Keratinocyte (primary cell): ENCODE data around the gene ACSL3. TPM values are rescaled to one million over a fixed set of nuclear protein-coding genes. Genes with fewer than 3 reads are reported as not detected.

Experiments
- DNase-seq: peaks from one replicate; pipeline ENCODE4 v3.0.0-alpha.2; 2011; ENCODE audit warnings: low read depth, missing footprints, low spot score
- FAIRE-seq: peaks from 2 replicates; lab custom pipeline; 2011; peaks lifted over from hg19 to GRCh38; lab: Jason Lieb, UNC
- H2AFZ ChIP-seq: 2 replicates; pipeline ENCODE4 v1.6.0; 2012; ENCODE audit warnings: low read length, control low read depth, inconsistent platforms; ENCODE audit not compliant: control insufficient read depth
- H3K27ac ChIP-seq: 2 replicates; pipeline ENCODE4 v1.5.1; 2011; ENCODE audit warnings: low read length; ENCODE audit not compliant: control insufficient read depth, insufficient read depth
- H3K27me3 ChIP-seq: 3 replicates; pipeline ENCODE4 v1.6.0; 2011; ENCODE audit warnings: low read length; ENCODE audit not compliant: control insufficient read depth, insufficient read depth; ENCODE audit errors: extremely low read depth
- H3K36me3 ChIP-seq, 2 experiments: 2 replicates in 1 of 2; 3 replicates in 1 of 2; pipeline ENCODE4 v1.5.1; 2011; ENCODE audit warnings: low read length in 2 of 2, mild to moderate bottlenecking in 1 of 2; ENCODE audit not compliant: control insufficient read depth in 2 of 2, insufficient read depth in 2 of 2; ENCODE audit errors: extremely low read depth in 1 of 2
- H3K4me1 ChIP-seq: 3 replicates; pipeline ENCODE4 v1.5.1; 2011; ENCODE audit warnings: low read length; ENCODE audit not compliant: control insufficient read depth, insufficient read depth; ENCODE audit errors: extremely low read depth
- H3K4me2 ChIP-seq: 3 replicates; pipeline ENCODE4 v1.6.0; 2011; ENCODE audit warnings: low read depth, low read length; ENCODE audit not compliant: control insufficient read depth, insufficient read depth; ENCODE audit errors: extremely low read depth
- H3K4me3 ChIP-seq, 3 experiments: fragments of 200-600 bp in 1 of 3; sonication (generic) in 1 of 3; 2 replicates in 2 of 3; 3 replicates in 1 of 3; pipeline ENCODE4 v1.5.1; 2011 to 2016; ENCODE audit warnings: low read length in 3 of 3, mild to moderate bottlenecking in 3 of 3, control low read depth in 2 of 3, inconsistent platforms in 1 of 3, low read depth in 1 of 3, mixed read lengths in 1 of 3, mixed run types in 1 of 3, moderate library complexity in 1 of 3; ENCODE audit not compliant: control insufficient read depth in 2 of 3, insufficient read depth in 2 of 3; ENCODE audit errors: extremely low read depth in 1 of 3
- H3K79me2 ChIP-seq: 2 replicates; pipeline ENCODE4 v1.6.0; 2012; ENCODE audit warnings: low read length; ENCODE audit not compliant: control insufficient read depth, insufficient read depth
- H3K9ac ChIP-seq: 3 replicates; pipeline ENCODE4 v1.6.0; 2011; ENCODE audit warnings: low read length; ENCODE audit not compliant: control insufficient read depth, insufficient read depth; ENCODE audit errors: extremely low read depth
- H3K9me1 ChIP-seq: 3 replicates; pipeline ENCODE4 v1.6.0; 2011; ENCODE audit warnings: low read length; ENCODE audit not compliant: control insufficient read depth, insufficient read depth; ENCODE audit errors: extremely low read depth
- H3K9me3 ChIP-seq: 2 replicates; pipeline ENCODE4 v1.5.1; 2012; ENCODE audit warnings: low read depth, low read length; ENCODE audit not compliant: control insufficient read depth
- H4K20me1 ChIP-seq: 3 replicates; pipeline ENCODE4 v1.6.0; 2011; ENCODE audit warnings: low read length; ENCODE audit not compliant: control insufficient read depth, insufficient read depth; ENCODE audit errors: extremely low read depth
- CTCF ChIP-seq, 3 experiments: IDR thresholded peaks in 1 of 3; conservative IDR thresholded peaks in 1 of 3; optimal IDR thresholded peaks in 1 of 3; 2 replicates in 2 of 3; 3 replicates in 1 of 3; pipeline versions ENCODE3 to v1.5.1; 2011; ENCODE audit warnings: low read length in 3 of 3, mild to moderate bottlenecking in 3 of 3, moderate library complexity in 2 of 3, control low read depth in 1 of 3, inconsistent platforms in 1 of 3; ENCODE audit not compliant: insufficient read depth in 2 of 3; ENCODE audit errors: extremely low read depth in 1 of 3
- EZH2 ChIP-seq: IDR thresholded peaks from one replicate; pipeline ENCODE4 v1.6.1; 2012; ENCODE audit warnings: inconsistent platforms, mild to moderate bottlenecking, low read length, moderate library complexity
- dilution Hi-C: fragments of 300-500 bp; cut with MboI; formaldehyde crosslinking; loops from one replicate; pipeline ENCODE4 v1.7.0; 2020; ENCODE audit warnings: low sequenced_read_pairs; ENCODE audit not compliant: extremely low pct_ligation_motif_present
- polyA plus RNA-seq, 5 experiments: library from polyadenylated mRNA; depleted of rRNA in 3 of 5; stranded (reverse) in 3 of 5; stranded (forward) in 1 of 5; unstranded in 1 of 5; fragments of >200 nt; gene quantifications; 1 replicate in 1 of 5; 2 replicates in 3 of 5; 3 replicates in 1 of 5; pipeline versions ENCODE4 v1.2.1 to v1.2.3, GENCODE V29; 2011 to 2012; ENCODE audit warnings: missing spikeins in 2 of 5, low read depth in 1 of 5, low replicate concordance in 1 of 5

Gene ACSL3
- polyA plus RNA-seq, 1 donor (not counting 4 experiments of a cell fraction or from before 2014, with no cell fraction given): 197 TPM

DNA sequence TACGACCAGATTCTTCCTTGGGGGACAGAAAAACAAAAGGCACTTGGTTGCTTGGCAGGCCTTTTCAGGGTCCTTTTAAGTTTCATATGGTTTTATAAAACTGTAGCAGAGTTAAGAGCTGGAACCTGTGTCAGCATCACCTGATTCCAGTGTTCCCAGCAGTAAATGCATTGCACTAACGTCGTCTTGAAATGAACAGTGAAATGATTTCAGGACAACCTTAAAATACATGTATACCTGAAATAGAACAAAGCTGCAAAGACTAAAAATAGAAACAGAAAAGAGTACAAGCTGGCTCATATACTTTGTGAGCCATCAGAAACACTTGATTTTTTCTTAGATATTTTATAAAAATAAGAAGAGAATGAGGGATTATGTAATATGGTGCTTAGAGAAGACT, 51.9 kb downstream of the ACSL3 start:
- H3K4me2 ChIP-seq: no peak overlapping the region
- H2AFZ ChIP-seq: no peak overlapping the region
- DNase-seq: no peak
- H3K4me1 ChIP-seq: no peaks in the 10 kb centered on the region
- H4K20me1 ChIP-seq: peaks cover 5% of the 10 kb centered on the region
- no peaks in the 10 kb centered on the region for H3K9me1 ChIP-seq
- H3K79me2 ChIP-seq: peaks cover 76% of the 10 kb centered on the region
- H3K9ac ChIP-seq: no peak overlapping the region
- no peaks in the 10 kb centered on the region for H3K27me3 ChIP-seq
- H3K9me3 ChIP-seq: no peaks in the 10 kb centered on the region
- peaks cover 18% of the 10 kb centered on the region in 2 experiments for H3K36me3 ChIP-seq
- FAIRE-seq: no peak
- dilution Hi-C loops: no loop called here
- TF ChIP-seq EZH2 (no peak), CTCF (optimal IDR thresholded peaks at IDR 0.05 in 1 of 3, IDR thresholded peaks at IDR 0.05 in 1 of 3, conservative IDR thresholded peaks at IDR 0.05 in 1 of 3; ENCODE audit: extremely low read depth in 1 of 3, insufficient read depth in 2 of 3, low read length in 3 of 3) (no peak)
- H3K27ac ChIP-seq: no peak overlapping the region
- H3K4me3 ChIP-seq: no peak overlapping the region

DNA sequence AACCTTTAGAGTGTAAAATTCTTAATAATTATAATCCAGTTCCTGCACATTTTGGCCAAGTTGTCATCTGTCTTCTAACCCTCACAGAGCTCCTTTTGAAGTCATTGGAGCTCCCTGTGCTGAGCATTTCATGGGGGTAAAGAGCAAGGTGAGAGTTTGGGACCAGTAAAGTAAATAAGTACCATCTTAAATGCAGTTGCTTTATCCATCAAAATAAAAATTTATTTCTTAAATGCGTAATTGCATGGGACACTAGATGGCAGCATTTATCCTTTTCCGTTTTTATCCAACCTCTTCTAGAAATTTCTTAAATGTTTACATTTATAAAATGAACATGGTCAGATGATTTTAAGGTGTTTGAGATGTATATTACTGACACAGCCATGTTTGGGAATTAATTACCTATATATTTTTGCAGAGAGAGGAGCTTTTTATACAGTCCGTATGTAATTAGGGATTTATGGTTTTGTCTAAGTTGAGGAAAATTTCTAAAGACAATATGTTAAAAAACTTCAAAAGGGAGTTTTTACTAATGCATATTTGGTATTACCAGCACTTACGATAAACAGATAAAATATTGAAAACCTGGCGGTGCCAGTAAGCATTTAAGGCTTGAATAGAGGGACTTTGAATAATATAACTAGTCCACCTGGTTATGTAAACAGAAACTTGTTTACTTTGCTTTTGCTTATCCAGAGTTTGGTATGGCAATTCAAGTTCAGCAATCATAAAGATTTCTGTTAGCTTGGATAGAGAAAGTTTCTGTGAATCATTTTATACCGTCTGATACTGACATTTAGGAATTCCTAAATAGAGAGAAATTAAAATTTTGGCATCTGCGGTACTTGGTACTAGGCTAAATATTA, 54.5 kb downstream of the ACSL3 start:
- H3K9me3 ChIP-seq: no peaks in the 10 kb centered on the region
- H3K79me2 ChIP-seq: peaks cover 62% of the 10 kb centered on the region
- no peaks in the 10 kb centered on the region for H3K4me1 ChIP-seq
- H3K27me3 ChIP-seq: no peaks in the 10 kb centered on the region
- dilution Hi-C loops: no loop called here
- H3K27ac ChIP-seq: no peak overlapping the region
- no peak overlapping the region for H3K4me3 ChIP-seq
- peaks cover 3% of the 10 kb centered on the region for H4K20me1 ChIP-seq
- H2AFZ ChIP-seq: no peak overlapping the region
- FAIRE-seq: no peak
- peaks cover 11% of the 10 kb centered on the region in 2 experiments for H3K36me3 ChIP-seq
- DNase-seq: no peak
- TF ChIP-seq EZH2: no peak
- TF ChIP-seq CTCF (optimal IDR thresholded peaks at IDR 0.05 in 1 of 3, IDR thresholded peaks at IDR 0.05 in 1 of 3, conservative IDR thresholded peaks at IDR 0.05 in 1 of 3; ENCODE audit: extremely low read depth in 1 of 3, insufficient read depth in 2 of 3, low read length in 3 of 3): peak in 2 of 3 experiments; percentile 21 to 33
- no peak overlapping the region for H3K4me2 ChIP-seq
- H3K9ac ChIP-seq: no peak overlapping the region
- no peaks in the 10 kb centered on the region for H3K9me1 ChIP-seq
